G401.6 (cell line): Measurements from ENCODE around the gene ISX.

Experiments
- FAIRE-seq: peaks from 2 replicates; lab custom pipeline; 2012; peaks lifted over from hg19 to GRCh38; lab: Jason Lieb, UNC

The ISX gene

GRCh38 chr22:35113341-35113740, 47.4 kb downstream of the ISX start:
- FAIRE-seq, result no peak

GRCh38 chr22:35114131-35114980, 48.4 kb downstream of the ISX start:
- no peak for FAIRE-seq

- FAIRE-seq, result no peak
Measured at GRCh38 chr22:35115515-35115914, 49.6 kb downstream of the ISX start.

GRCh38 chr22:35116269-35116668, 50.3 kb downstream of the ISX start:
- no peak for FAIRE-seq

GRCh38 chr22:35116817-35117216, 50.9 kb downstream of the ISX start:
- no peak for FAIRE-seq

- FAIRE-seq, result no peak
Measured at GRCh38 chr22:35119494-35119893, 53.5 kb downstream of the ISX start.

GRCh38 chr22:35124691-35125219, 58.8 kb downstream of the ISX start:
- FAIRE-seq, result no peak

GRCh38 chr22:35126993-35127392, 61.0 kb downstream of the ISX start:
- no peak for FAIRE-seq

- no peak for FAIRE-seq
Measured at GRCh38 chr22:35128637-35129036, 62.7 kb downstream of the ISX start.

GRCh38 chr22:35131525-35132000, 65.6 kb downstream of the ISX start:
- no peak for FAIRE-seq

GRCh38 chr22:35132568-35132967, 66.6 kb downstream of the ISX start:
- FAIRE-seq, result no peak

- FAIRE-seq, result no peak
Measured at GRCh38 chr22:35133702-35134380, 67.9 kb downstream of the ISX start.

GRCh38 chr22:35134637-35135036, 68.7 kb downstream of the ISX start:
- no peak for FAIRE-seq

GRCh38 chr22:35135165-35135564, 69.2 kb downstream of the ISX start:
- no peak for FAIRE-seq
